Astrocyte (in vitro differentiated cells and primary cell): ENCODE results near the gene OTX2. TPM values are rescaled to one million over a fixed set of nuclear protein-coding genes. Genes with fewer than 3 reads are reported as not detected.

Source experiments
- DNase-seq: peaks from one replicate; pipeline ENCODE4 v3.0.0-alpha.2; 2010; ENCODE audit warnings: low read depth
- FAIRE-seq: peaks from 2 replicates; lab custom pipeline; 2011; peaks lifted over from hg19 to GRCh38; lab: Jason Lieb, UNC
- H2AFZ ChIP-seq: 2 replicates; pipeline ENCODE4 v1.6.0; 2012; ENCODE audit warnings: low read depth, low read length, inconsistent platforms
- H3K27ac ChIP-seq: 2 replicates; pipeline ENCODE4 v1.5.1; 2011; ENCODE audit warnings: low read depth, low read length, inconsistent platforms
- H3K27me3 ChIP-seq: 2 replicates; pipeline ENCODE4 v1.6.0; 2011; ENCODE audit warnings: low read length, inconsistent platforms; ENCODE audit not compliant: insufficient read depth
- H3K36me3 ChIP-seq: 2 replicates; pipeline ENCODE4 v1.5.1; 2011; ENCODE audit warnings: low read length, inconsistent platforms; ENCODE audit not compliant: insufficient read depth
- H3K4me1 ChIP-seq: 2 replicates; pipeline ENCODE4 v1.5.1; 2011; ENCODE audit warnings: low read length, inconsistent platforms; ENCODE audit not compliant: insufficient read depth
- H3K4me2 ChIP-seq: 2 replicates; pipeline ENCODE4 v1.6.0; 2012; ENCODE audit warnings: low read length, inconsistent platforms
- H3K4me3 ChIP-seq: 2 replicates; pipeline ENCODE4 v1.5.1; 2011; ENCODE audit warnings: low read depth, mild to moderate bottlenecking, low read length, inconsistent platforms; ENCODE audit not compliant: insufficient read depth
- H3K79me2 ChIP-seq: 2 replicates; pipeline ENCODE4 v1.6.0; 2012; ENCODE audit warnings: mild to moderate bottlenecking, low read length, inconsistent platforms; ENCODE audit not compliant: insufficient read depth
- H3K9ac ChIP-seq: 2 replicates; pipeline ENCODE4 v1.6.0; 2012; ENCODE audit warnings: mild to moderate bottlenecking, low read length, inconsistent platforms
- H3K9me3 ChIP-seq: 2 replicates; pipeline ENCODE4 v1.5.1; 2012; ENCODE audit warnings: low read depth, mild to moderate bottlenecking, low read length, inconsistent platforms; ENCODE audit not compliant: insufficient read depth
- H4K20me1 ChIP-seq: 2 replicates; pipeline ENCODE4 v1.6.0; 2012; ENCODE audit warnings: low read length, inconsistent platforms; ENCODE audit not compliant: insufficient read depth
- H3K27ac Mint-ChIP-seq: one replicate; pipeline ENCODE4 v1.8.0; 2021; ENCODE audit warnings: mild to moderate bottlenecking, mixed read lengths; ENCODE audit not compliant: unreplicated experiment
- H3K27me3 Mint-ChIP-seq: one replicate; pipeline ENCODE4 v1.8.0; 2021; ENCODE audit warnings: low read depth, mixed read lengths; ENCODE audit not compliant: unreplicated experiment
- H3K36me3 Mint-ChIP-seq: one replicate; pipeline ENCODE4 v1.8.0; 2021; ENCODE audit warnings: low read depth, mixed read lengths; ENCODE audit not compliant: unreplicated experiment
- H3K4me1 Mint-ChIP-seq: one replicate; pipeline ENCODE4 v1.8.0; 2021; ENCODE audit warnings: low read depth, mixed read lengths; ENCODE audit not compliant: unreplicated experiment
- H3K4me3 Mint-ChIP-seq: one replicate; pipeline ENCODE4 v1.8.0; 2021; ENCODE audit warnings: mild to moderate bottlenecking, moderate library complexity, mixed read lengths; ENCODE audit not compliant: unreplicated experiment
- H3K9me3 Mint-ChIP-seq: one replicate; pipeline ENCODE4 v1.8.0; 2021; ENCODE audit warnings: mild to moderate bottlenecking, mixed read lengths; ENCODE audit not compliant: unreplicated experiment
- EZH2 ChIP-seq: IDR thresholded peaks from 2 replicates; pipeline ENCODE4 v1.6.1; 2012; ENCODE audit warnings: mild to moderate bottlenecking, low read length, inconsistent platforms; ENCODE audit not compliant: insufficient read depth
- total RNA-seq: library from RNA; stranded (reverse); gene quantifications from 2 replicates; pipeline ENCODE4 v1.2.1, GENCODE V29; 2021
- TF ChIP-seq, protein P1 (sequence below): IDR thresholded peaks from 2 replicates; pipeline ENCODE4 v1.5.1; 2011; ENCODE audit warnings: low read depth, mild to moderate bottlenecking, inconsistent platforms, low read length, moderate library complexity; ENCODE audit not compliant: insufficient read depth

The OTX2 gene
- total RNA-seq, 1 donor from 2014 or later = 8.2 TPM

DNA sequence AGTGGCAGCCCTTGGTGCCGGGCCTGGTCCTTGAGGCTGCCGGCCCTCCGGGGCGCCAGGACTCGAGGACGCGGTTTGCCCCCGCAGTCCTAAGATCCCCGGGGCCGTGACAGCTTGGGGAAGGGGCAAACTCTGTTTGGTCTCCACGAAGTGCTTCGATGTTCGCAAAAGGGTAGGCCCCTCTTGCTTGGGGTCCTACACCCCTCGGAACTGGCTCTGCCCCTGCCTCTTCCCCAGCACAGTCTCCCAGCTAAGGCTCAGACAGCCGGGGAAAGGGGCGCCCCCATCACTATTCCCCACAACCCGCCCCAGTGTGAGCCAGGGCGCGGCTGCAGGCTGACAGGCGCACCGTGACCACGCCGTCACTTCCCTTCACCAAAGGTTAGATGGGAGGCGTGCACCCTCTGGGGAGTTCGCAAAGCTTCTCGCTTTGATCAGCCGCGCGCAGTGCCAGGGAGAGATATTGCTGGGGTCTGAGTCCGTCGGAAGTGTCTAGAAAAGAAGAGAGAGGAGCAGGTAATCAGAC lies 7.2 kb upstream of the OTX2 start:
- Histone ChIP-seq H3K4me1 (no peaks in the 10 kb centered on the region), H3K4me3 (no peak overlapping the region), H3K9ac (no peak overlapping the region), H3K4me2 (peak overlapping the region; percentile 63), H3K27me3 (peaks cover 59% of the 10 kb centered on the region), H3K9me3 (no peaks in the 10 kb centered on the region), H3K27ac (no peak overlapping the region), H2AFZ (no peak overlapping the region), H4K20me1 (no peaks in the 10 kb centered on the region), H3K36me3 (no peaks in the 10 kb centered on the region), H3K79me2 (no peaks in the 10 kb centered on the region)
- Mint-ChIP-seq H3K27ac (no peak overlapping the region), H3K27me3 (peaks cover 78% of the 10 kb centered on the region), H3K9me3 (peaks cover 4% of the 10 kb centered on the region), H3K4me3 (no peak overlapping the region), H3K4me1 (no peaks in the 10 kb centered on the region), H3K36me3 (no peaks in the 10 kb centered on the region)
- no peak for DNase-seq
- FAIRE-seq = no peak
- TF ChIP-seq, protein P1, sequence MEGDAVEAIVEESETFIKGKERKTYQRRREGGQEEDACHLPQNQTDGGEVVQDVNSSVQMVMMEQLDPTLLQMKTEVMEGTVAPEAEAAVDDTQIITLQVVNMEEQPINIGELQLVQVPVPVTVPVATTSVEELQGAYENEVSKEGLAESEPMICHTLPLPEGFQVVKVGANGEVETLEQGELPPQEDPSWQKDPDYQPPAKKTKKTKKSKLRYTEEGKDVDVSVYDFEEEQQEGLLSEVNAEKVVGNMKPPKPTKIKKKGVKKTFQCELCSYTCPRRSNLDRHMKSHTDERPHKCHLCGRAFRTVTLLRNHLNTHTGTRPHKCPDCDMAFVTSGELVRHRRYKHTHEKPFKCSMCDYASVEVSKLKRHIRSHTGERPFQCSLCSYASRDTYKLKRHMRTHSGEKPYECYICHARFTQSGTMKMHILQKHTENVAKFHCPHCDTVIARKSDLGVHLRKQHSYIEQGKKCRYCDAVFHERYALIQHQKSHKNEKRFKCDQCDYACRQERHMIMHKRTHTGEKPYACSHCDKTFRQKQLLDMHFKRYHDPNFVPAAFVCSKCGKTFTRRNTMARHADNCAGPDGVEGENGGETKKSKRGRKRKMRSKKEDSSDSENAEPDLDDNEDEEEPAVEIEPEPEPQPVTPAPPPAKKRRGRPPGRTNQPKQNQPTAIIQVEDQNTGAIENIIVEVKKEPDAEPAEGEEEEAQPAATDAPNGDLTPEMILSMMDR = no peak
- no peak for TF ChIP-seq EZH2

DNA sequence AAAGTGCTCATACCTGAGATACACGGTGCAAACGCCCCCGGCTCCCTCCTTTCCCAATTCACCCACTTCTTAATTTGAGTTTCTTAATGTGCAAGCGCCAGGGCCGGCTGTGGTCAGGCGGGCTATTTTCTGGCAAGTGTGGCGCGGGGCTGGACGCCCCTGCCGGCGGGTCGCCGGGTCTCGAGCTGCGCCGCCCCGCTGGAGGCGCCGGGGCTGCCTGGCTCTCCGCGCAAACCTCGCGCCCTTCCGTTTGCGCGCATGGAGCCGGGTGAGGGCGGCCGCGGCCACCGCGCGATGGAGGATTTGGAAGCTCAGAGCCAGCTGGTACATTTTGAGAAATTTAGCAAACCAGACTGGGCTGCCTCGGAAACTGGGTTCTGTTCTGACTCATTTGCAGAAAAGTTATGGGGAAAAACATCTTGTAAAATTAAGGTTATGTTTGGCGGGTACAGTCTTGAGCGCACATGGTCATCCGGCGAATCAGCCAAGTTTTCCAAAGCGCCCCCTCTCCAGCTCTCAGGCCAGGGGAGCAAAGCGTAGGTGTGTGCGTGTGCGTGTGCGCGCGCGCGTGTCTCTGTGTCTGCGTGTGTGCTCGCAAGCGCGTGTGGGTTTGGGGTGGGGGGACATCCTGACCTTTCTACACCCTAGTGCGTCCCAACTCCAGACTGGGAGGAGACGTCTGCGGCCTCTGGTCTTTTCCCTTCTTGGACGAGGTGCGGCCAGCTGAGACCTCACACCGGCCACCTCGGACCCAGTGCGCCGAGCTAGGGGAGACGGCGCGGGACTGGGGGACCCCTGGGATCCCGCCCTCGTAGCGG lies 6.5 kb upstream of the OTX2 start:
- Histone ChIP-seq H3K9me3 (no peaks in the 10 kb centered on the region), H3K36me3 (no peaks in the 10 kb centered on the region), H3K4me3 (peak overlapping the region; percentile 28), H3K4me1 (no peaks in the 10 kb centered on the region), H3K27ac (no peak overlapping the region), H3K4me2 (peak overlapping the region; percentile 63), H3K79me2 (no peaks in the 10 kb centered on the region), H3K27me3 (peaks cover 60% of the 10 kb centered on the region), H2AFZ (no peak overlapping the region), H4K20me1 (no peaks in the 10 kb centered on the region), H3K9ac (no peak overlapping the region)
- Mint-ChIP-seq H3K36me3 (no peaks in the 10 kb centered on the region), H3K27ac (peak overlapping the region; percentile 47), H3K27me3 (peaks cover 82% of the 10 kb centered on the region), H3K4me3 (no peak overlapping the region), H3K9me3 (peaks cover 4% of the 10 kb centered on the region), H3K4me1 (no peaks in the 10 kb centered on the region)
- TF ChIP-seq, protein P1 = no peak
- no peak for TF ChIP-seq EZH2
- FAIRE-seq = no peak
- DNase-seq = no peak

DNA sequence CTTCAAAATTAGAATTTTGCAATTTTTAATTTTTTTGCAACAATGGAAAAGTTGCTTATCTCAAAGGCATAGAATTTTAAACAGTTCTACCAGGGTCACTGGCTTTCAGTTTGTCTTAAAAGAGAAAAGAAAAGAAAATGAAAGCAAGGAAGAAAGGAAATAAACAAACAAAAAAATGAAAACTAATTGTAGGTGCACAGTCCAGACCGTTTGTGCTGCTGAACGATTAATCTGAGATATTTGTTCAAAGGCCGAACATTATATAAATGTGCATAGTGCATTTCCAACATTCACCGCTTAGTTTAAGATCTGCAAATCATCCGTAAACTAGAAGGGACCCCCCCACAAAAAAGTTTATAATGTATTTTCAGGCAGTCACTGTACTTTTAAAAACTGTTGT lies 5.5 kb upstream of the OTX2 start:
- Histone ChIP-seq H3K79me2 (no peaks in the 10 kb centered on the region), H3K27ac (no peak overlapping the region), H4K20me1 (no peaks in the 10 kb centered on the region), H3K27me3 (peaks cover 67% of the 10 kb centered on the region), H3K9me3 (no peaks in the 10 kb centered on the region), H3K4me3 (no peak overlapping the region), H3K36me3 (no peaks in the 10 kb centered on the region), H3K9ac (no peak overlapping the region), H3K4me1 (no peaks in the 10 kb centered on the region), H2AFZ (no peak overlapping the region), H3K4me2 (peak overlapping the region; percentile 63)
- Mint-ChIP-seq H3K4me1 (no peaks in the 10 kb centered on the region), H3K36me3 (no peaks in the 10 kb centered on the region), H3K4me3 (no peak overlapping the region), H3K27me3 (peaks cover 83% of the 10 kb centered on the region), H3K27ac (no peak overlapping the region), H3K9me3 (peaks cover 4% of the 10 kb centered on the region)
- DNase-seq (no peak), FAIRE-seq (no peak)
- TF ChIP-seq, protein P1 = no peak
- no peak for TF ChIP-seq EZH2
